Measurements from ENCODE around the gene HFE.
"Not testable (repeated sequence)": the region's sequence is repeated elsewhere in the genome, so short reads cannot be mapped to it uniquely, and the experiment has no call there.

The HFE gene

GRCh38 chr6:26064619-26065257, 22.5 kb upstream of the HFE start:
- DNase-seq: no peak

DNA sequence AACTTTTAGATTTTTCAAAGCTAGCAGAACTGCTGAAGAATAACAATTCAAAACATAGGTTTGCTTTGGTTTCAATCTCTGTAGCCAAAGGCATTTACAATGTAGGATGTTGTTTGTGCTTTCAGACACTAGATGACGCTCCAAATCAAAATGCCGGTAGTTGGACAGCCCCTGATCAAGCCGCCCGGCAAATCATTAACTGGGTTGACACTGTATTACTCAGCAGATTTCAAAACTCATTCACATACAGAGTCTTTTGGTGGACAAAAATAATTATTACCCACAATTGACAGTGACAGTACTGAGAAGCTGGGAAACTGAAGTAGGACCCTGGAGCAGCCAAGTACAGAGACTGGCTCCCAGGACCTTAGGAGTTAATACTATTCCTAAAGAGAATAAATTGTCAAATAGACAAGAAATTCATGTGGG, 21.3 kb upstream of the HFE start:
- DNase-seq: peak; percentile 16

GRCh38 chr6:26067367-26067766, 19.9 kb upstream of the HFE start:
- DNase-seq: no peak

DNA sequence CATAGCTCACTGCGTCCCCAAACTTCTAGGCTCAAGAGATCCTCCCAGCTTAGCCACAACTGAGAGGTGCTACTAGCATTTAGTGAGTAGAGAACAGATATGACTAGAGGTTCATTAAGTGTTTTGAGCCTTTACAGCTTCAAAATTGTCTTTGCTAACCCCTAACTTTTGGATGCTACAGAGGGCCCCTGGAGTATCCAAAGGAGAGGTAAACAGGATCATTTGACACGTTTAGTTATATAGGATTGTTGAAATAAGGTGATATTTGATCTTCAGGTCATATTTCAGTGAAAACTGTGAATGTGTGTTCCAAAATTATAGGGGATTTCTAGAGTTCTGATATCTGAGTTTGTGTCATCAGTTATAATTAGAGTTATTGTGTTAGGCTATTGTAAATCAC, 19.2 kb upstream of the HFE start:
- no peak for DNase-seq

- DNase-seq: no peak
Measured at GRCh38 chr6:26071135-26071534, 16.1 kb upstream of the HFE start.

- DNase-seq: no peak
Measured at GRCh38 chr6:26075063-26075717, 12.0 kb upstream of the HFE start.

DNA sequence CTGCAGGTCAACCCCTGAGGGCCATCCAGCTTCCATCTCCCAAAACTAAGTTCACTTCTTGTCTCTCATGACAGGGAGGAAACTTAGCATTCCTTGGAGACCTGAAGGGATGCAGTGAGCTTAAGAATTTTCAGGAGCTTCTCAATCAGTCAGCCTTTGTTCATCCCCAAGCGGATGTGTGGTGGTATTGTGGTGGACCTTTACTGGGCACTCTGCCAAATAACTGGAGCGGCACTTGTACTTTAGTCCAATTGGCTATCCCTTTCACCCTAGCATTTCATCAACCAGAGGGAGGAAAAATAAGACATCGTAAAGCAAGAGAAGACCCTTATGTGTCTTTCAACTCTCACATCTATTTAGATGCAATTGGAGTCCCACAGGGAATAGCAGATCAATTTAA, 9.2 kb upstream of the HFE start:
- not testable (repeated sequence) for DNase-seq

- not testable (repeated sequence) for DNase-seq
Measured at GRCh38 chr6:26081096-26081495, 6.1 kb upstream of the HFE start.

DNA sequence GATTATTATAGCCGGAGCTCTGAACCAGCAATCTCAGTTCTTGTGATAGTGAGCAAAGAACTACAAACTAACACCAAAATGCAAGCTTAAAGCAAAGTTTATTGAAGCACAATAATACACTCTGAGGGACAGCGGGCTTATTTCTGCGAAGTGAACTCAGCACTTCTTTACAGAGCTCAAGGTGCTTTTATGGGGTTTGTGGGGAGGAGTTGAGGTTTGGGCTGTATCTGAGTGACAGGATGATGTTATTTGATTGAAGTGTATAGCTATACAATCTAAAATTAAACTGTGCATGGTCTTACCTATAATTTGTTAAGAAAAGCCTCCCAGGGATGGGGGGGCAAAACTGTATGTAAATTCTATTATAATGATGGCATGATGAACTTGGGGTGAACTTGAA, 1.0 kb upstream of the HFE start:
- peak; percentile 28 for DNase-seq

DNA sequence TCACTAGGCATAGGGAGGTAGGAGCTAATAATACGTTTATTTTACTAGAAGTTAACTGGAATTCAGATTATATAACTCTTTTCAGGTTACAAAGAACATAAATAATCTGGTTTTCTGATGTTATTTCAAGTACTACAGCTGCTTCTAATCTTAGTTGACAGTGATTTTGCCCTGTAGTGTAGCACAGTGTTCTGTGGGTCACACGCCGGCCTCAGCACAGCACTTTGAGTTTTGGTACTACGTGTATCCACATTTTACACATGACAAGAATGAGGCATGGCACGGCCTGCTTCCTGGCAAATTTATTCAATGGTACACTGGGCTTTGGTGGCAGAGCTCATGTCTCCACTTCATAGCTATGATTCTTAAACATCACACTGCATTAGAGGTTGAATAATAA, 1.1 kb downstream of the HFE start:
- DNase-seq: no peak

GRCh38 chr6:26089272-26089671, 2.0 kb downstream of the HFE start:
- no peak for DNase-seq

DNA sequence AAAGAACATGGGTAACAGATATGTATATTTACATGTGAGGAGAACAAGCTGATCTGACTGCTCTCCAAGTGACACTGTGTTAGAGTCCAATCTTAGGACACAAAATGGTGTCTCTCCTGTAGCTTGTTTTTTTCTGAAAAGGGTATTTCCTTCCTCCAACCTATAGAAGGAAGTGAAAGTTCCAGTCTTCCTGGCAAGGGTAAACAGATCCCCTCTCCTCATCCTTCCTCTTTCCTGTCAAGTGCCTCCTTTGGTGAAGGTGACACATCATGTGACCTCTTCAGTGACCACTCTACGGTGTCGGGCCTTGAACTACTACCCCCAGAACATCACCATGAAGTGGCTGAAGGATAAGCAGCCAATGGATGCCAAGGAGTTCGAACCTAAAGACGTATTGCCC, 5.2 kb downstream of the HFE start:
- no peak for DNase-seq

DNA sequence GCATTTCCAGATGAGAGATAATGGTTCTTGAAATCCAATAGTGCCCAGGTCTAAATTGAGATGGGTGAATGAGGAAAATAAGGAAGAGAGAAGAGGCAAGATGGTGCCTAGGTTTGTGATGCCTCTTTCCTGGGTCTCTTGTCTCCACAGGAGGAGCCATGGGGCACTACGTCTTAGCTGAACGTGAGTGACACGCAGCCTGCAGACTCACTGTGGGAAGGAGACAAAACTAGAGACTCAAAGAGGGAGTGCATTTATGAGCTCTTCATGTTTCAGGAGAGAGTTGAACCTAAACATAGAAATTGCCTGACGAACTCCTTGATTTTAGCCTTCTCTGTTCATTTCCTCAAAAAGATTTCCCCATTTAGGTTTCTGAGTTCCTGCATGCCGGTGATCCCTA, 6.8 kb downstream of the HFE start:
- no peak for DNase-seq

- DNase-seq: peak; percentile 46
Measured at GRCh38 chr6:26097268-26097875, 10.1 kb downstream of the HFE start.

- DNase-seq: no peak
Measured at GRCh38 chr6:26103141-26103769, 16.0 kb downstream of the HFE start.

GRCh38 chr6:26103770-26104456, 16.7 kb downstream of the HFE start:
- peak; percentile 85 for DNase-seq

DNA sequence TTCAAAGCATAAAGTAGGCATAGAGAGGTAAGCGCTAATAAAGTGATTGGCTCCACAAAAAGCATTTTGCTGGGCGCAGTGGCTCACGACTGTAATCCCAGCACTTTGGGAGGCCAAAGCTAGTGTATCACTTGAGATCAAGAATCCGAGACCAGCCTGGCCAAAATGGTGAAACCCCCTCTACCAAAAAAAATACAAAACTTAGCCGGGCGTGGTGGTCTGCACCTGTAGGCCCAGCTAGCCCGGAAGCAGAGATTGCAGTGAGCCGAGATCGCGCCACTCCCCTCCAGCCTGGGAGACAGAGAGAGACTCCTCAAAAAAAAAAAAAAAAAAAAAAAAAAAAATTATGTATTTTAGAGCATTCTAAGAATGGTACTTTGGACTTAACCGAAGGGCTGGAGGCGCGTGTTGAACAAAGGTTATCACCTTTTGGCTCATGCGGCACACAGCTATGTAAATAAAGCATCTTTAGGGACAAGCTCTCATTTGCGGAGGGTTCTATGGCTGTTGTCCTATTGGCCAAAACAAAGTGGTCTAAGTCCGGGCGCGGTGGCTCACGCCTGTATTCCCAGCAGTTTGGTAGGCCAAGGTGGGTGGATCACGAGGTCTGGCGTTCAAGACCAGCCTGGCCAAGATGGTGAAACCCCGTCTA, 17.4 kb downstream of the HFE start:
- no peak for DNase-seq

DNA sequence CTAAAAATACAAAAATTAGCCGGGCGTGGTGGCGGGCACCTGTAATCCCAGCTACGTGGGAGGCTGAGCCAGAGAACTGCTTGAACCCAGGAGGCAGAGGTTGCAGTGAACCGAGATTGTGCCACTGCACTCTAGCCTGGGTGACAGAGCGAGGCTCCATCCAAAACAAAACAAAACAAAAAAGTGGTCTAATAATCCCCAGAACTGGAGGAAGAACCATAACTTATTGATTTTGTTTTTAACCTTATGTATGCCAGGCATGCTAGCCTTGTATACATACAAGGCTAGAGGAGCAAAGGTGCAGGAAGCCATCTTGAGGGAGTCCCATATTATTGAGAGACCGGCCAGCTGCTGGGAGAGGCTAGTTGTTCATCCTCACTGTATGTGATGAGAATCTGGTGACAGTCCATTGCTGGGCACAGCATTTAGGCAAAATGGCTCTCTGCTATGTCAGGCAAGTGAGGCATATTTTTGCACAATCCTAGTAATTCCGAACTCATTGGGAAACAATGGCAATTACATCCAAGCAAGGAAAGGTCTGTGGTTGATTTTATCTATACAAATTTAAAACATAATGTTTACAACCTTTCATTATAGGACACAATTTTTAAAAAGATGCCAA, 18.0 kb downstream of the HFE start:
- DNase-seq: no peak

DNA sequence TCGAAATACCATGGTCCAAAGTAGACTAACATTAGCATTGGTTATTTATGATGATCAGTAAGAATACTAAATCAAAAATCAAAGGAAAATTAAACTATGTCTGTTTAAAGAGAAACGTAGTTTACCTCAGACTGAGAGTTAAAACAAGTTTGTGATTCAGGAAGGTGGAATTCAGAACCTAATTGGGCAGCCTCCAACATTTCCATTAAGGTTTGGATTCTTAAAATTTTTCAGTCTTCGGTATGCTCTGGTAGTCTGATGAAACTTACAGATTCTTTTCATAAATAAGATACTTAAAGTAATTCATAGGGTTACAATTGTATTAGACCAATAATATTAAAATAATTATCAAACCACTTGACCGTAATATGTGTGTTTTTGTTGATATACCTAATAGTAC, 18.6 kb downstream of the HFE start:
- DNase-seq: no peak

DNA sequence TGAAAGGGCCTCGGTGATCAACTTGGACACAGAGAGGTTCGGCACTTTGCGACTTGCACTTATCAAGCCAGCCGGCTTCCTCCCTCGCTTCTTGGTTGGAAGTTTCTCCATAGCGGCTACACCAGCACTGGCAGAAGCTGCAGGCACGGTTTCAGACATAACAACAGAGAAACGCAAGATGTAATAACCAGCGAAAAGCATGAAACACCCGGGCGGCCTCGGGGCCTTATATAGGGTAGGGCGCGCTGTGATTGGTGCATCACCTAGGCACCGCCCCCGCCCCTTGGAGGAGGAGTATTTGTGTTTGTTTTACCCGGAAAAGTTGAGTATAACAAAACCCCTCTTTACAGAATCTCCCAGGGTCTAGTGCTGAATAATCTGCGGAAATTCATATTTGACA, 20.7 kb downstream of the HFE start:
- DNase-seq: no peak

DNA sequence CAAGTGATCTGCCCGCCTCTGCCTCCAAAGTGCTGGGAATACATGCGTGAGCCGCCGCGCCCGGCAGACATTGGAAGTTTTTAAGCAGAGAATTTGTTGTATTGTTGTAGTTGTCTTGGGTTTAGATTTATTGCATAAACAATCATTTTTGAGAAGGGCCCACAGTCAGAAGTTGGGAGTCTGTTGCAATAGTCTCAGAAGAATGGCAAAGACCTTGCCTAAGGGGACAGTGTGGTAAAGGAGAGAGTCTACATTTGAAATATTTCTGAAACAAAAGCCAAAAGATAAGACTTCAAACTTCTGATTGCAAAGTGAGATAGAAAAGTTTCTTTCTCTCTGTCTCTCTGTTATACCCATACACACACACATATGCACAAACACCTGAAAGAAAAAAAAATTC, 22.5 kb downstream of the HFE start:
- DNase-seq: no peak

DNA sequence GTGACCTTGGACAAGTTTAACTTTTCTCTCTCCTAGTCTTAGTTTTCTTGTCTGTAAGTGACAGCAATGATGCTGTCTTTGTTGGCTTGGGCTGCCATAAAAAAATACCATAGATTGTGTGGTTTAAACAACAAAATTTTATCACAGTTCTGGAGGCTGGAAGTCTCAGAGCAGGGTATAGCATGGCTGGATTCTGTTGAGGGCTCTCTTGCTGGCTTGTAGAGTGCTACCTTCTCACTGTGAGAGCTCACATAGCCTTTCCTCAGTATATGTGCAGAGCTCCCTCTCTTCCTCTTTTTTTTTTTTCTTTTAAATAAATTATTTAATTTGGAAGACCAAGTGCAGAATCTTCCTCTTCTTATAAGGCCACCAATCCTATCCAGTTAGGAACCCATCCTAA, 26.3 kb downstream of the HFE start:
- no peak for DNase-seq

All from effector CD8-positive, alpha-beta T cell (primary cell).